GM18520 (cell line): ENCODE results near the gene RAD17.
"Not testable (repeated sequence)": the region's sequence is repeated elsewhere in the genome, so short reads cannot be mapped to it uniquely, and the experiment has no call there.

Source experiments
- ATAC-seq: cut with Tn5 transposase; IDR thresholded peaks from one replicate; pipeline ENCODE4 v1.9.1; 2021; ENCODE audit not compliant: unreplicated experiment

RAD17 gene

GRCh38 chr5:69454460-69455249 is 85.0 kb downstream of the RAD17 start:
- no peak for ATAC-seq

- not testable (repeated sequence) for ATAC-seq
Observed at GRCh38 chr5:69455428-69455988, 85.9 kb downstream of the RAD17 start.

GRCh38 chr5:69462170-69462569 is 92.6 kb downstream of the RAD17 start:
- ATAC-seq = no peak
